GM18909 (cell line): Measurements from ENCODE around the gene VIPR2.
"Not testable (repeated sequence)": the region's sequence is repeated elsewhere in the genome, so short reads cannot be mapped to it uniquely, and the experiment has no call there.

Experiments
- ATAC-seq: cut with Tn5 transposase; IDR thresholded peaks from one replicate; pipeline ENCODE4 v1.9.1; 2021; ENCODE audit warnings: mild to moderate bottlenecking; ENCODE audit not compliant: unreplicated experiment, poor library complexity

VIPR2 gene

GRCh38 chr7:159015454-159016410 is 128.9 kb downstream of the VIPR2 start:
- no peak for ATAC-seq

- no peak for ATAC-seq
Measured at GRCh38 chr7:159015081-159015453, 129.6 kb downstream of the VIPR2 start.

DNA sequence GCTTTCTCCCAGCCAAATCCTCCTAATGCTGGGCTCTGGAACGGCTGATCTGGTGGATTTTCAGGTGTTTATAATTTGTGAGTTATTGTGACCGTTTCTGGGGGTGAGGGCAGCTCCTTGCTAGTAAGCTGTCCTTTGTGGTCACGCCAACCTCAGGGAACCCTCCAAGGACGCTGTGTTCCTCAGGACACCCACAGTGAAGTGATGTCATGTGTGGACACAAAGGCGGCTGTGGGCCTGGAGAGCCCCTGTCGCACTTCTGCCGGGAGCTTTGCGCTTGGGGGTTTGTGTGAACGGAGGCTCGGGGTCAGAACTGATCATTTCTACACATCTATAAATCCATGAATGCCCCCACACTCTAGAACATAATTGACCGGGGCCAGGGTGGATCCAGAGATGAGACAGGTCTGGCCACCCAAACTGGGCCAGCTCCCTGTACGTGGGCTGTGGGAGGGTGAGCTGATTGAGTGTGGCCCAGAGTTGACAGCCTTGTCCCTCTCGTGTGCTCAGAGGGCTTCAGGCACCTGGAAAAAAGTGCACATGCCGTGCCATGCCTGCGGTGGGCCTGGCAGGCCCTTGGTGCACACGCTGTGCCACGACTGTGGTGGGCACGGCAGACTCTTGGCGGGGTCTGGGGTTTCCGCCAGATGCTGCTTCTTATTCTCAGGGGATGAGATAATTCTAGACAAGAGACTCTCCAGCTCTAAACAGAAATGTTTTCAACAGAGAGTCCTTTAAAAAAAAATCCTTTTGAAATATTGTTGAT is 130.2 kb downstream of the VIPR2 start:
- ATAC-seq: no peak

DNA sequence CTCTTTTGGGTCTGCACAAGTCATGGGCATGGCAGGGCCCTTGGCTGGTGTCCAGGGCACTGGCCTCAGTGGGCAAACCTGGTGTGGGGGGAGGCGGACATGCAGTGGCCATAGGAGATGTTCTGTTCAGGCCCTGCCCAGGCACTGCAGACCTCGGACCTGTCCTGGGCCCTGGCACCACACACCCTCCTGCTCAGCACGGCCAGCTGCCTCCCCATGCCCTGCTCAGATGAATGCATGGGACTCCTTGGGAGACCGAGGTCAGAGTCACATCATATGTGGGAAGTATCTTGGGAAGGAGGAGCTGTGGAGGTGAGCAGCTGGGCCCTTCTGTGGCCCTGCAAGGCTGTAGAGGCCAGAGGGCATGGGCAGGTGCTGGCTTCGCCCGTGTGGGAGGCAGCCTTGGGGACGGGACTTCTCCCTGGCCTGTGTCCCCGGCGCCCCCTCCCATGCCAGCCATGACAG is 130.8 kb downstream of the VIPR2 start:
- no peak for ATAC-seq

DNA sequence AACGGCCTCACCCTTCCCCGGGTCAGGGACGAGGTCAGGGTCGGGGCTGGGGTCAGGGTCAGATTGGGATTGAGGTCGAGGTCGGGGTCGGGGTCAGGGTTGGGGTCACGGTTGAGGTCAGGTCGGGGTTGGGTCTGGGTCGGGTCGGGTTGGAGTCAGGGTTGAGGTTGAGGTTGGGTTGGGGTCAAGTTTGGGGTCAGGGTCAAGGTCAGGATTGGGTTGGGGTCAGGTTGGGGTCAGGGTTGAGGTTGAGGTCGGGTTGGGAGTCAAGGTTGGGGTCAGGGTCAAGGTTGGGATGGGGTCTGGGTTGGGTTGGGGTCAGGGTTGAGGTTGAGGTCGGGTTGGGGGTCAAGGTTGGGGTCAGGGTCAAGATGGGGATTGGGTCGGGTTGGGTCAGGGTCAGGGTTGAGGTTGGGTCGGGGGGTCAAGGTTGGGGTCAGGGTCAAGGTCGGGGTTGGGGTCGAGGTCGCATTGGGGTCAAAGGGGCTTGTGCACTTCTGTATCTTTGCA is 131.4 kb downstream of the VIPR2 start:
- no peak for ATAC-seq

DNA sequence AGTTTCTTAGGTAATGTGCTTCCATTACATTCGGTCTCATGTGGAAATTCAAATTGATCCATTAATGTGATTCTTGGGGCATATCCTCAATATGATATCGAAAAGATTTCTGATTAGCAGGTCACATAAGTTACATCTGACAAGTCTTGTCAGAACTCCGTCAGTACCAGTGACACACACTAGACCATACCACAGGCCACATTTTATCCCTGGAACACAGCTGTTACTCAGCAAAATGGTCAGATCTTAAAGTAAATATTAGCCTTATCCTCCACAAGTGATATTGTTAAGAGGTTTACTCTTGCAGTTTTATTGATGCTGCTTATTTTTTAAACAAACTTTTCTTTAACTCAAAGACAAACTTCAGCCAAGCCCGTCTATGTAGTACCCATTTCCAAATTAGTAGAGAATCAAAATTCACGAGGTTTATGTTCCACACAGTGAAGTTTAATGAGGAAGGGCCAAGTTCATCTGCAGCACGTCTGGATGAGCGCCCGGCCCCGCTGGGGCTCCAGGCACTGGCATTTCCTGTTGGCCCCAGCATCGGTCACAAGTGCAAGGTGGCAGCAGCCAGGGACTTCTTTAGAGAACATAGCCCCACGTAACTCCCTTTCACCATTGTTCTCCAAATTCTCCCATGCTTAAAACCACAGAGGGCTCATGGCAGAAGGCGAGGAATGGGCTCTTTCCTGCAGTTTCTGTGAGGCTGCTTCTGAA is 132.2 kb downstream of the VIPR2 start:
- ATAC-seq: no peak

DNA sequence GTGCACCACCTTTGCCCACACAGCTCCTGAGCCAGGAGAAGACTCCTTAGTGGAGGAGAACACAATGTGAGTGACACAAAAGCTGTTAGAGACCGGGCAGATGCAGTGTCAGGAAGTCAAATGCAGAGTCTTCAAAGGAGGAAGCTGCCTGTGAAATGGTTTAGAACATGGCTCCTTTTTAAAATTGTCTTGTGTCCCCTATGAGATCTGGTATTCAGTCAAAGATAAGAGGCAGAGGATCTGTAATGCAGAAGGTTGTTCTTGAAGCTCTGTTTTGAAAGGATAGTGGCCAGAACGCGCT is 133.0 kb downstream of the VIPR2 start:
- ATAC-seq: no peak

GRCh38 chr7:159010937-159011721 is 133.5 kb downstream of the VIPR2 start:
- no peak for ATAC-seq

DNA sequence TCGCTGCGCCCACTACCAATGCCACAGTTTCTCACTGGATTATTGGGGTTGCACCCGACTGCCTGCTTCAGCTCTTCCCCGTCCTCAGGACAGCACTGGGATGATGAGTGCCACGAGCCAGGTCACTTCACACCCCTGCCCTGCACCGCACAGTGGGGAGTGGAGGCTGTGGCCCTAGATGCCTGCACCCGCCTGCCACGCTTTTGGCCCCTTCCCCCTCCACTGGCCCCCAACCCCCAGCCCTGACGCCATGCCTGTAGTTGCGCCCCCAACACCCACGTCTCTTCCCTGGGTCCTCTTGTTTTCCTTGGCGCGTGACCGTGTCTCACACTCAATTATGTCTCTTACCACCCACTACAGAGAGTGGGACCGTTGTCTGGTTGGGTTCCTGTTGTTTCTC is 134.3 kb downstream of the VIPR2 start:
- ATAC-seq: no peak

GRCh38 chr7:159009951-159010350 is 134.7 kb downstream of the VIPR2 start:
- no peak for ATAC-seq

DNA sequence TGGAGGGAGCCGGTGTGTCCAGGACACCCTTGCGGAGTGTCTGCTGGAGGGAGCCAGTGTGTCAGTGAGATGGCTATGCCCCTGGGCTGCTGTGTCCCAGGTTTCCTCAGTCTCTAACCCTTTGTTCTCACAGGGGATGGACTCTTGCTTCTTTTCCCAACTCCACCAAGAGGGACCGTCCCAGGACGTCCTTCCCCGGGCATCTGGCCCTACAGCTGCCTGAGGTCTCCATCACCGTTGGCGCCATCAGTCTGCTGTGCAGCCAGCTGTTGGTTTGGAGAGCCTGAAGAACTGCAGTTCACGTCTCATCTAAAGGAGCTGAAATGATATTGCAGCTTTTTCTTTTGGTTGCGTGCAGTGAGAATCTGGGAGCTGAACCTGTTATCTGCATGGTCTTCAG is 136.2 kb downstream of the VIPR2 start:
- no peak for ATAC-seq

- no peak for ATAC-seq
Measured at GRCh38 chr7:159007996-159008389, 136.7 kb downstream of the VIPR2 start.

GRCh38 chr7:159007364-159007995 is 137.2 kb downstream of the VIPR2 start:
- no peak for ATAC-seq

DNA sequence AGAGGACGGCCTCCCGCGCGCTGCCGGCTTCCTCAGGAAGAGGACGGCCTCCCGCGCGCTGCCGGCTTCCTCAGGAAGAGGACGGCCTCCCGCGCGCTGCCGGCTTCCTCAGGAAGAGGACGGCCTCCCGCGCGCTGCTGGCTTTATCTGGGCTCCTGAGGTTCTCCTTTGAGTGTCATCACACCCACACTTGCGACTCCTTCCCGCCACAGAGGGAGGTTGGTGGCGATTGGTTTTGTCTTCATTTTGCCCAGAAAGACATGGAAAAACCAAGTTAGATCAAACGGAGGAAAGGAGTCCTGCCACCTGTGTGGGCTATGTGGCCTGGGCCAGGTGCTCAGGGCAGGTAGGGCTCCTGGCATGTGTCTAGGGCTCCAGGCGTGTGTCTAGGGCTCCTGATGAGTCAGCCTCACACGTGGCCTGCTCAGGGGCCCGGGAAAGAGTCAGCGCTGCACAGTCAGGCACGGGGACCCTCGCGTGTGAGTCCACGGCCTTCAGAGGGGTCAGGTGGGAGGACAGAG is 138.0 kb downstream of the VIPR2 start:
- ATAC-seq: no peak

DNA sequence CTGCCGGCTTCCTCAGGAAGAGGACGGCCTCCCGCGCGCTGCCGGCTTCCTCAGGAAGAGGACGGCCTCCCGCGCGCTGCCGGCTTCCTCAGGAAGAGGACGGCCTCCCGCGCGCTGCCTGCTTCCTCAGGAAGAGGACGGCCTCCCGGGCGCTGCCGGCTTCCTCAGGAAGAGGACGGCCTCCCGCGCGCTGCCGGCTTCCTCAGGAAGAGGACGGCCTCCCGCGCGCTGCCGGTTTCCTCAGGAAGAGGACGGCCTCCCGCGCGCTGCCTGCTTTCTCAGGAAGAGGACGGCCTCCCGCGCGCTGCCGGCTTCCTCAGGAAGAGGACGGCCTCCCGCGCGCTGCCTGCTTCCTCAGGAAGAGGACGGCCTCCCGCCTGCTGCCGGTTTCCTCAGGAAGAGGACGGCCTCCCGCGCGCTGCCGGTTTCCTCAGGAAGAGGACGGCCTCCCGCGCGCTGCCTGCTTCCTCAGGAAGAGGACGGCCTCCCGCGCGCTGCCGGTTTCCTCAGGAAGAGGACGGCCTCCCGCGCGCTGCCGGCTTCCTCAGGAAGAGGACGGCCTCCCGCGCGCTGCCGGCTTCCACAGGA is 138.6 kb downstream of the VIPR2 start:
- ATAC-seq: not testable (repeated sequence)

GRCh38 chr7:159005618-159006017 is 139.0 kb downstream of the VIPR2 start:
- no peak for ATAC-seq

DNA sequence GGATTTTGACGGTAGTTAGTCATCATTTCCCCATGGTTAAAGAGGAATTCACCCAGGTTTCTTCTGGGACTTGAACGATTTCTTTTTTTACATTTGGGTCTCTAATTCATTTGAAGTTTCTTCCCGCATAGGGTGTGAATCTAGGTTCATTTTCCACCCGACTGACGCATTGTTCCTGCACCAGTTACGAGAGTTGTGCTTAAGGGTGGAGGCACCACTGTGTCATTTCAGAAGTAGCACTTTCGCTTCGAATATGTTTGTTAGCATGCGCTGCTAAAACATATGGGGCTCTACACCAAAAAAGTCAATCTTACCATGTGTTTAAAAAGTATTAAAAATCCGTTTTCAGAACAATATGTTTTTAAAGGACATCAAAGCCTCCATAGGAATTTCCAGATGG is 140.3 kb downstream of the VIPR2 start:
- ATAC-seq: no peak

DNA sequence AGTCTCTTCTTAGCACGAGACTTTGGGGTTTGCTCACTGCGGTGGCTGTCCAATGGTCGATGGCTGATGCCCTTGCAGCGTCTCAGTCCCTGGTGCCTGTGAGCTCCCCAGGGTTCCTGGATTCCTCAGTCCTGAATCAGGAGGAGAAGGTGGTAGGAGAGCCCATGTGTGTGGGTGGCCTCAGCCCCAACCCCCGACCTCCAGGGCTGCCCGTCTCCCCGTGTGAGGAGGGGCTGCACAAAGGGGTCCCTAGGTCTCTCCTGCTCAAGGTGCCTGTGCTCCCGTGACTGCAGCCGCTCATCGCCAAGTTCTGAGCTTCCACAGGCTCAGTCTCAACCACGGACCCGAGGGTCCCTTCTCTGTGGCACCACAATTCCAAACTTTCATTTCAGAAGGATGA is 142.9 kb downstream of the VIPR2 start:
- ATAC-seq: no peak

- ATAC-seq: no peak
Measured at GRCh38 chr7:159000859-159001435, 143.7 kb downstream of the VIPR2 start.
